ENCODE data around the gene PTPA.

The PTPA gene

GRCh38 chr9:129084087-129084486 is 27.1 kb upstream of the PTPA start:
- DNase-seq = no peak

DNA sequence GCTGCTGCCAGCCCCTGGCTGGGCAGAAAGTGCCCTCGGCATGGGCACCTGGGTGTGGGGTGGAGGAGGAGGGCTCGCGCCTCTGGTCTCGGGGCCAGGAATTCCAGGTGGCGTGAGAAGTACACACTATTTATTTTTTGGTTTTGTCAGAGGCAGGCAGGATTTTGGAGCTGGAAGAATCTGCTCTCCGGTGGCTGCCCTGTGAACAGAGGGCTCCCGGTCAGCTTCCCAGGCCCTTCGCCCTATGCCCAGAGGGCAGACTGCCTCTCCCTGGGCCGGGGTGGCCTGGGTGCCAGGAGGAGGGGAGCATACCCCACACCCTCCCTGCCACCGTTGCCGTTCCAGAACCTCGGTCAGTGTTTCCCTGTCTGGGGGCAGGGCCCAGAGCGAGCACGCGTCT is 22.0 kb upstream of the PTPA start:
- no peak for DNase-seq

DNA sequence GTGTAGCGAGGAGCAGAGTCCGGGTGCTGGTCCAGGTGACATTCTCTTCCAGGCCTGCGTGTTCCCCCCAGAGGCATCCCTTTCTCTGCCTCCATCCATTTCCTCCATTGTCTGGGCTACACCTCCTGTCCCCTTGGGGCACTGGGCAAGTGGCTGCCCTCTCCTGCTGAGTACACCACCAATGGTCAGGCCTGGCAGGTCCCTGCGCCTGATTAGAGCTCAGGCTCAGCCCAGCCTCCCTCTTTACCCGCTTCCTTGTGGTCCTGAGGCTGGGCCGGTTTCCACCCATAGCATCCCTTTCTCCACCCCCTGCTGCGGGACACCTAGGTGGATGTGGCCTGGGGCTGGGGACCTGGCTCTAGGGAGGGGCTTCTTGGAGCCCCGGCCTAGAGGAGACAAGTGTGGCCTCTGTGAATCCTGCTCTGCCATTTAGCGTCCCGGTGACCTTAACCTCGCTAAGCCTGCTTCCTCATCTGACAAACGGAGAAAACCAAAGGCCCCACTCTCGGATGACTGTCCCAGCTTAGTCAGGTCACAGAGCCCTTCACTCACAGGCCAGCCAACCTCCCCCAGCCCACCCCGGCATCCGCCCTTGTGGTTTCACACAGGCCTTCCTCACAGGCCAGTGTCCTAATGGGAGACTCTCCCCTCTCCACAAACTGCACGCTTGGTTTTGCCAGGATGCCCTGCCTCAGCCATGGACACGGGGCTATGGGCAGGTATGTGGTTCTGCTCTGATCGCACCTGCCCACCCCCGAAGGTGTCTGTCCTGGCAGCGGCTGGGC is 17.4 kb upstream of the PTPA start:
- no peak for DNase-seq

GRCh38 chr9:129094387-129095169 is 16.6 kb upstream of the PTPA start:
- no peak for DNase-seq

DNA sequence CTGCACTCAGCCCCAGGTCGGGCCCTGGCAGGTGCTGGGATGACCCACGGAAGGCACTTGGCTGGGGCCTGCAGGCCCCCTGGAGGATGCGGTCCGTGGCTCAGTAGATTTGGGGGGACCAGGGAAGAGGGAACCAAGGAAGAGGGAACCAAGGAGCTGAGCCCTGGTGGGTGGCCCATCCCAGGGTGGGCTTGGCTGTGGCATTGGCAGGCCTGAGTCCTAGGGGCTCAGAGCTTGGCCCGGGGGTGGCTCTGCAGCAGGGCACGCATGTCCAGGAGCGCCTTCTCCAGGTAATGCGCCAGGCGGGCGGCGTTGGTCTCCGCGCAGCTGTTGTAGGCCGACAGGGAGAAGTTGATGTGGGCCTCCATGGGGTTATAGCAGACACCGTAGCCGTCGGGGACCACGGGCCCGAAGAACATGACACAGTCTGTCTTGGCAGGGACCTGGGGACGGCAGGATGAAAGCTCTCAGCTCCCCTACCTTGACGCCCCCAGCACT is 16.0 kb upstream of the PTPA start:
- no peak for DNase-seq

- no peak for DNase-seq
Measured at GRCh38 chr9:129095908-129096307, 15.3 kb upstream of the PTPA start.

GRCh38 chr9:129097671-129098306 is 13.4 kb upstream of the PTPA start:
- no peak for DNase-seq

- DNase-seq = no peak
Measured at GRCh38 chr9:129098328-129098727, 12.9 kb upstream of the PTPA start.

GRCh38 chr9:129100383-129101169 is 10.6 kb upstream of the PTPA start:
- no peak for DNase-seq

DNA sequence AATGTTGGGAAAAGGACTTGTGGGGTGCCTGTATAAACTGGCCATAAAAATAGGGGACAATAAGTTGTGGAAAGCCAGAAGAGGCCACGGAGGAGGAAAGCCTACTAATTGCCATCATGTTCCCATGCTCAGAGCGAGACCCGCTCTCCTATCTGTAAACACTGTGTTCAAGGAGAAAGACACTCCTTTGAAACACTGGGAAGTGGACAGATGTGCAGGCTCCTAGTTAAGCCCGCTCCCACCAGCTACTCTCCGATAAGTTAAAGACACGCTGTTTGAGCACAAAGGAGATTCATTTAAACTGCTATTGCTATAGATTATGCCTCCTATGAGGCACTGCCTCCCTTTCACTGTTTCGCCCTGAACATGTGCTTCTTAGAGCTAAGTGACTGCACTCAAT is 9.9 kb upstream of the PTPA start:
- no peak for DNase-seq

- no peak for DNase-seq
Measured at GRCh38 chr9:129102095-129102525, 9.1 kb upstream of the PTPA start.

DNA sequence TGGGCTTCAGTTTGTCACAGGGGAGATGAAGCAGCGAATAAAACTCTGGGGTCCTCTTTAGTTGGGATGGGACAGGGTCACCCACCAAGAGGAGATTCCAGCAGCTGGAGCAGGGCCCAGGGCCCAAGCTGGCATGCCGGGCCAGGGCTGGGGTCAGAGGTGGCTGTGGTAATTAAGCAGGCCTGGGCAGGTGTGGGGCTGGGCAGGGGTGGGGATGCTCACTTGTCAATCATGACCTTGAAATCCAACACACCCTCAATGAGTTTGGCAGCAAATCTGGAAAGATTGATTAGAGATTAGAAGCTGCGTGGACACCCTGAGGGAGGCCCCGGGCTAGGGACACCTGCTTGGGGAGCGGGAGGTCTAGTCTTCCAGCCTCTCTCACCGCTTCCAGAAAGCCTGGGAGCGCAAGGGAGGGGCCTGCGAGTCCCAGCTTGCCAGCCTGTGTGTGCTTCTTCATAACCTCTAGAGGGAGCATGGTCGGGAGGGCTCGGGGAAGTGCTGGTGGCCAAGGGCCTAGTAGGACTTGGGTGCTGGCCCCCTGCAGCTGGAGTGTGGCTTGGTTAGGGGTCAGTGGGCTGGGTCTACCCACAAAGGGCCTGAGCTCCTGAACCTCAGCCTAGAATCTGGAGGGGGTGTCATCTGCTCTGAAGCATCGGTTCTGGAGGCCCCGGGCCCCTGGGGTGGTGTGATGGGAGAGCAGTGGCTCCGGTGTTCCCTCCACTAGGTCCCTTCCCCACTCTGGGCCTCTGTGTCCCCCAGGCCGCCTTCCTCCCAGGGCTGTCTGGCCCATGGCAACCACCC is 8.2 kb upstream of the PTPA start:
- DNase-seq = no peak

DNA sequence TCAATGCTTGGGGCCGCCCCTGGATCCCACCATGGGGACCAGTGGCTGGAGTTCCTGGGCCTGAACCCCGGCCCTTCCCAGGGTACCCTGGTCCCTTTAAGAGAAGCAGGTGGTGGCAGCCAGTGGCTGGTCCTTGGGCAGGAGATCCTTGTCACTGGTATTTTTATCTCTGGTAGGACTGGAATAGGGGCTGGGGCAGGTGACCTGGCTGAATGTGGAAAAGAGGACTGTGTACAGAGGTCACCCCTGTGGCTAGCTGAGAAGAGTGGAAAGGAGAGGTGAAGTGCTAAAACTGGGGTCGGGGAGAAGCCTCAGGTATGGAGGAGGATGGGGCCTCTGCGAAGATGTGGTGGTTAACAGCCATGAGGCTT is 7.6 kb upstream of the PTPA start:
- no peak for DNase-seq

- DNase-seq = no peak
Measured at GRCh38 chr9:129104051-129104450, 7.2 kb upstream of the PTPA start.

- DNase-seq = no peak
Measured at GRCh38 chr9:129105857-129106694, 5.1 kb upstream of the PTPA start.

- no peak for DNase-seq
Measured at GRCh38 chr9:129107651-129108050, 3.6 kb upstream of the PTPA start.

DNA sequence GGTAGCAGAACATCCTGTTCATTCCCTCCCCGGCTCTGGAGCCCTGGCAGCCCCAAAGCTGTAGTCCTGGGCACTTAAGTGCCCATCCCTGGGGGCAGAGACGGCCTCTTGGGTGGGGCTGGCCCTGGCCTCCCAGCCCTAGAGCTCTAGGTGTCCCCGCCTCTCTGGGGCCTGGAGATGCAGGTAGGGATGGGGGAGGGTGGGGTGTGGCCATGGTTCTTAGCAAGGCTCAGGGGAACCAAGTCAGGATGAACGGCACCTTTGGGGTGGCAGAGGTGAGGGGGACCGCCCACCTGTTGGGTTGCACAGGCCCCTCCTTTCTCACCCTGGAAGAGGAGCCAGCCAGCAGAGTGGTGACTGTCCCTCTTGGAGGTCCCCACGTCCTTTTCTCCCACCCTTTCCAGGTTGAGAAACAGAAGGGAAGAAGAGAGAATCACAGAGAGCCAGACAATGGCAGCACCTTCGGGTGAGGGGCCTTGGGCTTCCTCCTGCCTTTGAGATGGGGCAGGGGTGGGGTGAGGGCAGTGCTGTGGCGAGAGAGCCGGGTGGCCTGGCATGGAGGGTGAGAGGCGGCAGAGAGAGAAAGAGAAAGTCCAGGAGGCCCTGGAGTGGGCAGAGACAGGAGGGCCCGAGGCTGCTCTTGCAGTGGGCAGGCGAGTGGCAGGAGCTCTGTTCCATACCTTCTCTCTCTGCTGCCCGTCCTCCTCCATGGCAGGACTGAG is 3.0 kb upstream of the PTPA start:
- no peak for DNase-seq

DNA sequence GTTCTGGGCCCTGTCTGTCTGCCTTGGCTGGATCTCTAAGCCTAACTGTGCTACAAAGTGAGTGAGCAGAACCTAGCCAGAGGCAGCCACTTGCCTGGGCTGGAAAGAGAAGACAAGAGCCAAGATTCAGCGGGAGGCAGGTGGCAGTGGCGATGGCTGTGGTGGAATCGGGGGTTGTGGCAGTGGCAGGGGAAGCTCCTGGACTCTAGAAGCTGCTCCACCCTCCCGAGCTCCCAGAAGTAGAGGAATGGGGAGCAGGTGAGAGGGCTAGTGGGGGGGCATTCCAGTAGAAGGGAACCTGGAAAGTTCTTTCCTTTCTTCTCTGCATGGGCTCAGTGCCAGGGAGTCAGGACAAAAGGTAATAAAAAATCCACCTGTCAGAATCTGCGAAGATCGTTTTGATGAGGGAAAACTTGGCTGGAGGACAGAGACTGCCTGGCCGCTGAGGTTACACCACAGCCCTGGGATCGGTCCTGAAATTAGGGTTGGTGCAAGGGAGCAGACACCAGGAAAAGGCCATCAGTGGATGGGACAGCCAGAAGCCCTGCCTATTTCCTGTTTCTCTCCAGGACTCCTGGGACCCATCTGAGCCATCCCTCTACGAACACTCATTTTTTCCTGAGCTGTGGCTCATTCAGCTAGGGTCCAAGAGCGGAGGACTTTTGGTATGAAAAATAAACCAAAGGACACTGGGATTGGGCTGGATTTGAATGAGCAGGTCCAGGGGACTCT is 2.2 kb upstream of the PTPA start:
- peak; percentile 89 for DNase-seq

- no peak for DNase-seq
Measured at GRCh38 chr9:129109537-129109903, 1.7 kb upstream of the PTPA start.
